K562 (cell line): ENCODE data around the gene MVK.

ENCODE experiments used
- NFYB ChIP-seq: IDR thresholded peaks from 2 replicates; pipeline ENCODE4 v1.6.1; 2011; ENCODE audit warnings: mild to moderate bottlenecking, moderate library complexity; ENCODE audit not compliant: insufficient read length; ENCODE audit errors: extremely low read depth
- ZNF274 ChIP-seq: IDR thresholded peaks from 2 replicates; pipeline ENCODE4 v1.6.1; 2011; ENCODE audit warnings: low read depth, mild to moderate bottlenecking, low read length, moderate library complexity, borderline replicate concordance
- ZNF778 ChIP-seq: fragments of 450-650 bp; formaldehyde crosslinking; IDR thresholded peaks from 2 replicates; pipeline ENCODE4 v1.4.0; 2020; ENCODE audit warnings: mild to moderate bottlenecking, moderate library complexity

DNA sequence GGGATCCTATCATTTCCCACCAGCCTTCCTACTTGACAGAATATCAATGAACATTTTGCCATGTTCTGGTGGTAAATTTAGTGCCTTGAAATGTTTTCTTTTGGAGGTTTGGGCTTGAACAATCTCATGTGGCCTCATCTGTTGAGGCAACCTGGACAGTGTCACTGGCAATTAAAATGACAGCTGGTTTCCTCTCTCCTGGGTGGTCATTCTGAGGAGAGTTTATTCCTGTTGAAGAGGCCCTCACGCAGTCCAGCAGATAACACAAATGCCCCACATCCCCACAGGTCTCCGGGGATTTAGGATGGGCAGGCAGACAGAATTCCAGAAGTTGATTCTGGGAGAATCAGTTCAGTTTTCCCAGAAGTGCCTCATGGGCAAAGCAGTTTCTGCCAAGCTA lies 42.2 kb upstream of the MVK start:
- no peak for TF ChIP-seq ZNF778 (CRISPR knock-in tag)
- TF ChIP-seq ZNF274: no peak
- TF ChIP-seq NFYB: no peak
